Colon (tissue), 2 donors: ENCODE data around the gene HIP1R.
"Not testable (repeated sequence)": the region's sequence is repeated elsewhere in the genome, so short reads cannot be mapped to it uniquely, and the experiment has no call there.

Experiments
- FAIRE-seq: peaks from 2 replicates; lab custom pipeline; 2012; peaks lifted over from hg19 to GRCh38; lab: Jason Lieb, UNC
- donor health status: control.
- donor health status: control.

Gene HIP1R

GRCh38 chr12:122875590-122876220, 40.4 kb downstream of the HIP1R start:
- no peak for FAIRE-seq

GRCh38 chr12:122876281-122876680, 41.0 kb downstream of the HIP1R start:
- FAIRE-seq, result not testable (repeated sequence)

GRCh38 chr12:122876731-122877130, 41.5 kb downstream of the HIP1R start:
- no peak for FAIRE-seq

GRCh38 chr12:122878780-122879612, 43.7 kb downstream of the HIP1R start:
- no peak for FAIRE-seq

GRCh38 chr12:122880155-122880667, 45.0 kb downstream of the HIP1R start:
- no peak for FAIRE-seq

- no peak for FAIRE-seq
These were observed 45.4 kb downstream of the HIP1R start for GRCh38 chr12:122880668-122881067.

GRCh38 chr12:122882908-122883558, 47.8 kb downstream of the HIP1R start:
- FAIRE-seq, result no peak

GRCh38 chr12:122884091-122884826, 49.0 kb downstream of the HIP1R start:
- FAIRE-seq, result no peak

- no peak for FAIRE-seq
These were observed 49.6 kb downstream of the HIP1R start for GRCh38 chr12:122884860-122885259.

- no peak for FAIRE-seq
These were observed 50.9 kb downstream of the HIP1R start for GRCh38 chr12:122886161-122886560.

GRCh38 chr12:122886851-122887818, 51.9 kb downstream of the HIP1R start:
- no peak for FAIRE-seq

GRCh38 chr12:122887819-122888212, 52.6 kb downstream of the HIP1R start:
- no peak for FAIRE-seq

GRCh38 chr12:122888232-122888752, 53.0 kb downstream of the HIP1R start:
- FAIRE-seq, result no peak

- FAIRE-seq, result no peak
These were observed 54.7 kb downstream of the HIP1R start for GRCh38 chr12:122889761-122890520.

GRCh38 chr12:122891661-122892525, 56.6 kb downstream of the HIP1R start:
- no peak for FAIRE-seq

GRCh38 chr12:122892724-122893123, 57.5 kb downstream of the HIP1R start:
- FAIRE-seq, result not testable (repeated sequence)

- FAIRE-seq, result no peak
These were observed 58.2 kb downstream of the HIP1R start for GRCh38 chr12:122893208-122894153.
